Peyer's patch (tissue), 4 donors: ENCODE measurements around the gene ZSCAN26.

Experiments
- CTCF ChIP-seq, 6 experiments: fragments of 450-650 bp in 4 of 6; fragments of 200-600 bp in 2 of 6; sonication (generic) in 1 of 6; IDR thresholded peaks; one replicate each; pipeline ENCODE4 v1.5.1; 2017 to 2019; ENCODE audit warnings: antibody characterized with exemption in 6 of 6, mild to moderate bottlenecking in 3 of 6, moderate library complexity in 1 of 6
- POLR2A ChIP-seq, 2 donors: fragments of 450-650 bp; IDR thresholded peaks; one replicate each; pipeline ENCODE4 v1.5.1; 2017; ENCODE audit warnings: antibody characterized with exemption in 2 of 2, mild to moderate bottlenecking in 2 of 2, moderate library complexity in 2 of 2

DNA sequence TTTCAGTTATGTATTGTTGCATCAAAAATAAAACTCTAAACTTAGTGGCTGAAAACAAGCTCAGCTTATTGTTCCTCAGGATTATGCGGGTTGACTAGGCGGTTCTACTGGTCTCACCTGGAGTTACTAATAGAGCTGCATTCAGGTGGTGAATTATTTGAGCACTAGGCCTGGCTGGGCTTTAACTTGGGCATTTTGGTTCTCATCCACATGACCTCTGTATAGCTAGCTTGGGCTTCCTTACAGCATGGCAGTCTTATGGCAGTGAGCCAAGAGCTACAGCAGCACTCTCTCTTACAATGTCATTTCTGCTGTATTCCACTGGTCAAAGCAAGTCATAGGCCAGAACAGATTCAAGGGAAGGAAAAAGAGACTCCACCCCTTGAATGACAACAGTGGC is 16.0 kb downstream of the ZSCAN26 start:
- no peak for TF ChIP-seq CTCF (IDR thresholded peaks at IDR 0.05)
- no peak for TF ChIP-seq POLR2A (IDR thresholded peaks at IDR 0.05)
